LNCaP clone FGC (cell line): ENCODE data around the gene TSPAN17.

ENCODE experiments used
- DNase-seq: peaks from one replicate; pipeline ENCODE4 v3.0.0-alpha.2; 2011; ENCODE audit warnings: low read depth
- H3K4me3 ChIP-seq: 2 replicates; pipeline ENCODE4 v1.5.1; 2011; ENCODE audit warnings: mild to moderate bottlenecking, low read depth, low read length, control low read depth
- CTCF ChIP-seq: IDR thresholded peaks from 2 replicates; pipeline ENCODE4 v1.5.1; 2012; ENCODE audit warnings: mild to moderate bottlenecking; ENCODE audit not compliant: control insufficient read depth, insufficient read depth; ENCODE audit errors: extremely low read depth

Gene TSPAN17

GRCh38 chr5:176626876-176627236 is 20.4 kb upstream of the TSPAN17 start:
- TF ChIP-seq CTCF, result no peak
- H3K4me3 ChIP-seq, result no peak overlapping the region
- DNase-seq, result no peak

- DNase-seq, result no peak
- no peak overlapping the region for H3K4me3 ChIP-seq
- TF ChIP-seq CTCF, result no peak
Observed at GRCh38 chr5:176627582-176627981, 19.7 kb upstream of the TSPAN17 start.

GRCh38 chr5:176628406-176629228 is 18.7 kb upstream of the TSPAN17 start:
- DNase-seq, result no peak
- no peak overlapping the region for H3K4me3 ChIP-seq
- TF ChIP-seq CTCF, result no peak

GRCh38 chr5:176629317-176629852 is 17.9 kb upstream of the TSPAN17 start:
- TF ChIP-seq CTCF, result no peak
- H3K4me3 ChIP-seq, result no peak overlapping the region
- DNase-seq, result no peak

GRCh38 chr5:176629853-176630680 is 17.2 kb upstream of the TSPAN17 start, which contains the start of the genes EIF4E1B and SNCB:
EIF4E1B (plus strand) TSS chr5:176630675; CDS start chr5:176642788, 12,113 bp downstream.
SNCB (minus strand) TSS chr5:176630534; CDS start chr5:176629654, 880 bp downstream.
- peak within 1 kb of the TSS; percentile 36 for H3K4me3 ChIP-seq
- DNase-seq, result no peak
- TF ChIP-seq CTCF, result peak; percentile 20; the same call in 1 of the 2 replicates

GRCh38 chr5:176630681-176631222 is 16.5 kb upstream of the TSPAN17 start:
- no peak for DNase-seq
- no peak for TF ChIP-seq CTCF
- peak overlapping the region; percentile 36 for H3K4me3 ChIP-seq
